A549 (cell line): ENCODE data around the gene HDHD5.

Experiments used
- ESRRA ChIP-seq: fragments of 150-350 bp; IDR thresholded peaks from 2 replicates; pipeline ENCODE4 v1.6.1; 2014; ENCODE audit warnings: mild to moderate bottlenecking, low read length, borderline replicate concordance
- FOSB ChIP-seq: fragments of 250-450 bp; sonication (Bioruptor Pico); IDR thresholded peaks from 2 replicates; pipeline ENCODE4 v1.5.0; 2020; ENCODE audit warnings: mild to moderate bottlenecking, moderate library complexity
- JUNB ChIP-seq: fragments of >200 bp; sonication (Bioruptor Twin); formaldehyde crosslinking; IDR thresholded peaks from 2 replicates; pipeline ENCODE4 v1.6.1; 2016
- MYC ChIP-seq: IDR thresholded peaks from 2 replicates; pipeline ENCODE4 v1.6.1; 2012; ENCODE audit warnings: mild to moderate bottlenecking, inconsistent platforms, low read length, improper control_type of control experiment, borderline replicate concordance
- NR3C1 ChIP-seq: fragments of >200 bp; sonication (Bioruptor Twin); formaldehyde crosslinking; IDR thresholded peaks from 3 replicates; pipeline ENCODE4 v1.6.1; 2017
- POLR2A ChIP-seq: IDR thresholded peaks from 2 replicates; pipeline ENCODE4 v1.6.1; 2012; ENCODE audit warnings: mild to moderate bottlenecking, low read length
- SREBF2 ChIP-seq: fragments of 450-650 bp; IDR thresholded peaks from 2 replicates; pipeline ENCODE4 v1.6.1; 2014; ENCODE audit warnings: mild to moderate bottlenecking, moderate library complexity
- ZSCAN20 ChIP-seq: fragments of 250-450 bp; sonication (Bioruptor Pico); IDR thresholded peaks from 2 replicates; pipeline ENCODE4 v1.8.0; 2022; ENCODE audit warnings: mild to moderate bottlenecking, moderate library complexity
- TF ChIP-seq, protein P1 (sequence below): fragments of 450-650 bp; IDR thresholded peaks from 2 replicates; pipeline ENCODE4 v1.6.1; 2014; ENCODE audit warnings: antibody characterized with exemption
- TF ChIP-seq, protein P2 (sequence below): fragments of 200-600 bp; sonication (generic); IDR thresholded peaks from 2 replicates; pipeline ENCODE4 v1.6.1; 2016; ENCODE audit warnings: antibody characterized with exemption, mild to moderate bottlenecking, moderate library complexity
- TF ChIP-seq, protein P3 (sequence below): fragments of >200 bp; sonication (Bioruptor Twin); formaldehyde crosslinking; IDR thresholded peaks from 3 replicates; pipeline ENCODE4 v1.5.1; 2016

DNA sequence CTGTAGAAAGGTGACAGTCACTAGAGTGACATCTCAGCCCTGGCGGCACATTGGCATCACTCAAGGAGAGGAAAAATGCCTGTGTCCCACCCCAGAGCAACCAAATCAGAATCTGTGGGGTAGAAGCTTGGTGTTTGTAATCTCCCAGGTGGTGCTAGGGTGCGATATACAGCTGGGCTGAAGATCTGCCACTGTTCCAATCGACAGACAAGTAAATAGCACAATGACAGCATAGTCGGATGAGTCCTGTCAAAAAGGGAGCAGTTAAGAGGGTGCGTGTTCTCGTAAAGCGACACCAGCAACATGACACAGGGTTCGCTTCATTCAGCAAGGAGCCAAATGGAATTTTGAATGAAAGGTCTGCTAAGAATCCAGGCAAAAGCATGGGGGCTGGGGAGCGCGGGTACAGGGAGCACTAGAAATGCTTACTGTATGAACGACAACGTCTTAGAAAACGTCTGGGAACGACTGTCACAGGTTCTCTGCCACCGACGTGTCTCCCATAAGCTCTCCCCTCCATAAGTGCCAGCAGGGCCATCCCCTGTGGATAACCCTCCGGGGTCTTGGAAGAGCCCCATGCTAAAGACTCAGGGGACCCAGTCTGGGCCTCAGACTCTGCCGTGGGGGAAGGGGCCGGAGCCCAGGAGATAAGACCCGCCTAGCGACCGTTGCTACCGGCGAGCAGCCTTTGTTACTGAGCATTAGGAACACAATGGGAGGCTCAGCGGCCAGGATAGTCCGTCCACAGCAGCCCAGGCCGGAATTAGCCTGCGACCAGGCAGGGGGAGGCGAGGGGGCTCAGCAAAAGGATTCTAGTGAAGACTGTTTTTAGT, 39.3 kb upstream of the HDHD5 start:
- TF ChIP-seq, protein P1, sequence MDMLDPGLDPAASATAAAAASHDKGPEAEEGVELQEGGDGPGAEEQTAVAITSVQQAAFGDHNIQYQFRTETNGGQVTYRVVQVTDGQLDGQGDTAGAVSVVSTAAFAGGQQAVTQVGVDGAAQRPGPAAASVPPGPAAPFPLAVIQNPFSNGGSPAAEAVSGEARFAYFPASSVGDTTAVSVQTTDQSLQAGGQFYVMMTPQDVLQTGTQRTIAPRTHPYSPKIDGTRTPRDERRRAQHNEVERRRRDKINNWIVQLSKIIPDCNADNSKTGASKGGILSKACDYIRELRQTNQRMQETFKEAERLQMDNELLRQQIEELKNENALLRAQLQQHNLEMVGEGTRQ: no peak
- TF ChIP-seq FOSB: no peak
- TF ChIP-seq, protein P2, sequence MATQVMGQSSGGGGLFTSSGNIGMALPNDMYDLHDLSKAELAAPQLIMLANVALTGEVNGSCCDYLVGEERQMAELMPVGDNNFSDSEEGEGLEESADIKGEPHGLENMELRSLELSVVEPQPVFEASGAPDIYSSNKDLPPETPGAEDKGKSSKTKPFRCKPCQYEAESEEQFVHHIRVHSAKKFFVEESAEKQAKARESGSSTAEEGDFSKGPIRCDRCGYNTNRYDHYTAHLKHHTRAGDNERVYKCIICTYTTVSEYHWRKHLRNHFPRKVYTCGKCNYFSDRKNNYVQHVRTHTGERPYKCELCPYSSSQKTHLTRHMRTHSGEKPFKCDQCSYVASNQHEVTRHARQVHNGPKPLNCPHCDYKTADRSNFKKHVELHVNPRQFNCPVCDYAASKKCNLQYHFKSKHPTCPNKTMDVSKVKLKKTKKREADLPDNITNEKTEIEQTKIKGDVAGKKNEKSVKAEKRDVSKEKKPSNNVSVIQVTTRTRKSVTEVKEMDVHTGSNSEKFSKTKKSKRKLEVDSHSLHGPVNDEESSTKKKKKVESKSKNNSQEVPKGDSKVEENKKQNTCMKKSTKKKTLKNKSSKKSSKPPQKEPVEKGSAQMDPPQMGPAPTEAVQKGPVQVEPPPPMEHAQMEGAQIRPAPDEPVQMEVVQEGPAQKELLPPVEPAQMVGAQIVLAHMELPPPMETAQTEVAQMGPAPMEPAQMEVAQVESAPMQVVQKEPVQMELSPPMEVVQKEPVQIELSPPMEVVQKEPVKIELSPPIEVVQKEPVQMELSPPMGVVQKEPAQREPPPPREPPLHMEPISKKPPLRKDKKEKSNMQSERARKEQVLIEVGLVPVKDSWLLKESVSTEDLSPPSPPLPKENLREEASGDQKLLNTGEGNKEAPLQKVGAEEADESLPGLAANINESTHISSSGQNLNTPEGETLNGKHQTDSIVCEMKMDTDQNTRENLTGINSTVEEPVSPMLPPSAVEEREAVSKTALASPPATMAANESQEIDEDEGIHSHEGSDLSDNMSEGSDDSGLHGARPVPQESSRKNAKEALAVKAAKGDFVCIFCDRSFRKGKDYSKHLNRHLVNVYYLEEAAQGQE: no peak
- TF ChIP-seq, protein P3, sequence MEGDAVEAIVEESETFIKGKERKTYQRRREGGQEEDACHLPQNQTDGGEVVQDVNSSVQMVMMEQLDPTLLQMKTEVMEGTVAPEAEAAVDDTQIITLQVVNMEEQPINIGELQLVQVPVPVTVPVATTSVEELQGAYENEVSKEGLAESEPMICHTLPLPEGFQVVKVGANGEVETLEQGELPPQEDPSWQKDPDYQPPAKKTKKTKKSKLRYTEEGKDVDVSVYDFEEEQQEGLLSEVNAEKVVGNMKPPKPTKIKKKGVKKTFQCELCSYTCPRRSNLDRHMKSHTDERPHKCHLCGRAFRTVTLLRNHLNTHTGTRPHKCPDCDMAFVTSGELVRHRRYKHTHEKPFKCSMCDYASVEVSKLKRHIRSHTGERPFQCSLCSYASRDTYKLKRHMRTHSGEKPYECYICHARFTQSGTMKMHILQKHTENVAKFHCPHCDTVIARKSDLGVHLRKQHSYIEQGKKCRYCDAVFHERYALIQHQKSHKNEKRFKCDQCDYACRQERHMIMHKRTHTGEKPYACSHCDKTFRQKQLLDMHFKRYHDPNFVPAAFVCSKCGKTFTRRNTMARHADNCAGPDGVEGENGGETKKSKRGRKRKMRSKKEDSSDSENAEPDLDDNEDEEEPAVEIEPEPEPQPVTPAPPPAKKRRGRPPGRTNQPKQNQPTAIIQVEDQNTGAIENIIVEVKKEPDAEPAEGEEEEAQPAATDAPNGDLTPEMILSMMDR: no peak
- TF ChIP-seq POLR2A: no peak
- no peak for TF ChIP-seq SREBF2
- no peak for TF ChIP-seq ESRRA
- TF ChIP-seq JUNB: no peak
- no peak for TF ChIP-seq MYC
- no peak for TF ChIP-seq NR3C1
- TF ChIP-seq ZSCAN20 (CRISPR knock-in tag): no peak
